Transverse colon (tissue), 3 donors: ENCODE data around the gene CSH1.

Experiments used
- CTCF ChIP-seq, 5 experiments: fragments of 200-600 bp in 3 of 5; fragments of 450-650 bp in 2 of 5; sonication (generic) in 3 of 5; IDR thresholded peaks; 1 replicate in 2 of 5; 2 replicates in 3 of 5; pipeline ENCODE4 v1.5.1; 2016 to 2017; ENCODE audit warnings: antibody characterized with exemption in 5 of 5, inconsistent platforms in 3 of 5, mild to moderate bottlenecking in 2 of 5, moderate library complexity in 1 of 5
- POLR2A ChIP-seq: fragments of 450-650 bp; IDR thresholded peaks from one replicate; pipeline ENCODE4 v1.6.1; 2016; ENCODE audit warnings: antibody characterized with exemption, mild to moderate bottlenecking, moderate library complexity

DNA sequence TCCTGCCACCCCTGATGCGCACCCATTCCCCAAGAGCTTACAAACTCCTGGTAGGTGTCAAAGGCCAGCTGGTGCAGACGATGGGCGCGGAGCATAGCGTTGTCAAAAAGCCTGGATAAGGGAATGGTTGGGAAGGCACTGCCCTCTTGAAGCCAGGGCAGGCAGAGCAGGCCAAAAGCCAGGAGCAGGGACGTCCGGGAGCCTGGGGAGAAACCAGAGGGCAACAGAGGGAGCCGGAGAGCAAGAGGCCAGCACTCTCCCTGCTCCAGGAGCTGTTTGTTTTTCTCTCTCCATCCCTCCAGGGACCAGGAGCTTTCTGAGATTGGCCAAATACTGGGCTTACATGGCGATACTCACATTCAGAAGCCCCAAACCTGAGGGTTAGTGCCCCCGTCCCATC lies 21.9 kb upstream of the CSH1 start:
- TF ChIP-seq CTCF (IDR thresholded peaks at IDR 0.05): no peak
- TF ChIP-seq POLR2A: no peak
